Measurements from ENCODE around the gene TSPO2. TPM values are rescaled to one million over a fixed set of nuclear protein-coding genes. Genes with fewer than 3 reads are reported as not detected.

Gene TSPO2
- total RNA-seq, 1 donor from 2014 or later, result not detected

DNA sequence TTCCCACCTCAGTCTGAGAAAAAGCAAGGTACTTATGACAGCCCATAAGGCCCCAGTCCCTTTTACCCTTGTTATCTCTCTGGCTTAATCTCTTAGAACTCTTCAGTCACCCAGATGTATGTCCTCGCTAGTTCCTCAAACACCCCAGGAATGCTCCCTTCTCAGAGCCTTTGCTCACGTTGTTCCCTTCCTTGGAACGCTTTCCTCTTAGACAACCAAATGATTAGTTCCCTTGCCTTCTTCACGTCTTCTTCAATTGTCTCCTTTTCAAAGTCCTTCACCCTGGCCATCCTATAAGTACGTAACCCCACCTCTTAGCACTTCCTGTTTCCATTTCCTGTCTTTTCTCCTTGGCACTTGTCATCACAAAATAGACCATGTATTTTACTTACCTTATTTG is 9.6 kb downstream of the TSPO2 start:
- TF ChIP-seq, protein P1, sequence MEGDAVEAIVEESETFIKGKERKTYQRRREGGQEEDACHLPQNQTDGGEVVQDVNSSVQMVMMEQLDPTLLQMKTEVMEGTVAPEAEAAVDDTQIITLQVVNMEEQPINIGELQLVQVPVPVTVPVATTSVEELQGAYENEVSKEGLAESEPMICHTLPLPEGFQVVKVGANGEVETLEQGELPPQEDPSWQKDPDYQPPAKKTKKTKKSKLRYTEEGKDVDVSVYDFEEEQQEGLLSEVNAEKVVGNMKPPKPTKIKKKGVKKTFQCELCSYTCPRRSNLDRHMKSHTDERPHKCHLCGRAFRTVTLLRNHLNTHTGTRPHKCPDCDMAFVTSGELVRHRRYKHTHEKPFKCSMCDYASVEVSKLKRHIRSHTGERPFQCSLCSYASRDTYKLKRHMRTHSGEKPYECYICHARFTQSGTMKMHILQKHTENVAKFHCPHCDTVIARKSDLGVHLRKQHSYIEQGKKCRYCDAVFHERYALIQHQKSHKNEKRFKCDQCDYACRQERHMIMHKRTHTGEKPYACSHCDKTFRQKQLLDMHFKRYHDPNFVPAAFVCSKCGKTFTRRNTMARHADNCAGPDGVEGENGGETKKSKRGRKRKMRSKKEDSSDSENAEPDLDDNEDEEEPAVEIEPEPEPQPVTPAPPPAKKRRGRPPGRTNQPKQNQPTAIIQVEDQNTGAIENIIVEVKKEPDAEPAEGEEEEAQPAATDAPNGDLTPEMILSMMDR (IDR thresholded peaks at IDR 0.05; ENCODE audit: insufficient read depth, low read depth, low read length), result no peak
- no peak for TF ChIP-seq EZH2 (IDR thresholded peaks at IDR 0.05; ENCODE audit: insufficient read depth, low read length)
- no peaks in the 10 kb centered on the region for H3K4me1 ChIP-seq (ENCODE audit: insufficient read depth, low read length)
- H3K4me2 ChIP-seq (ENCODE audit: low read length), result no peak overlapping the region
- Mint-ChIP-seq H3K4me1 (ENCODE audit: low read depth, unreplicated experiment) (peaks cover 17% of the 10 kb centered on the region), H3K4me3 (ENCODE audit: unreplicated experiment) (no peak overlapping the region), H3K36me3 (ENCODE audit: low read depth, unreplicated experiment) (no peaks in the 10 kb centered on the region), H3K27me3 (ENCODE audit: low read depth, unreplicated experiment) (peaks cover 7% of the 10 kb centered on the region), H3K9me3 (ENCODE audit: unreplicated experiment) (peaks cover 2% of the 10 kb centered on the region), H3K27ac (ENCODE audit: unreplicated experiment) (no peak overlapping the region)
- no peak for FAIRE-seq
- no peaks in the 10 kb centered on the region for H3K9me3 ChIP-seq (ENCODE audit: insufficient read depth, low read depth, low read length)
- DNase-seq (ENCODE audit: low read depth), result no peak
- H3K4me3 ChIP-seq (ENCODE audit: insufficient read depth, low read depth, low read length), result no peak overlapping the region
- H3K9ac ChIP-seq (ENCODE audit: low read length), result no peak overlapping the region
- H3K79me2 ChIP-seq (ENCODE audit: insufficient read depth, low read length), result no peaks in the 10 kb centered on the region
- no peaks in the 10 kb centered on the region for H3K36me3 ChIP-seq (ENCODE audit: insufficient read depth, low read length)
- H4K20me1 ChIP-seq (ENCODE audit: insufficient read depth, low read length), result no peaks in the 10 kb centered on the region
- no peak overlapping the region for H3K27ac ChIP-seq (ENCODE audit: low read depth, low read length)
- no peak overlapping the region for H2AFZ ChIP-seq (ENCODE audit: low read depth, low read length)
- H3K27me3 ChIP-seq (ENCODE audit: insufficient read depth, low read length), result no peaks in the 10 kb centered on the region

DNA sequence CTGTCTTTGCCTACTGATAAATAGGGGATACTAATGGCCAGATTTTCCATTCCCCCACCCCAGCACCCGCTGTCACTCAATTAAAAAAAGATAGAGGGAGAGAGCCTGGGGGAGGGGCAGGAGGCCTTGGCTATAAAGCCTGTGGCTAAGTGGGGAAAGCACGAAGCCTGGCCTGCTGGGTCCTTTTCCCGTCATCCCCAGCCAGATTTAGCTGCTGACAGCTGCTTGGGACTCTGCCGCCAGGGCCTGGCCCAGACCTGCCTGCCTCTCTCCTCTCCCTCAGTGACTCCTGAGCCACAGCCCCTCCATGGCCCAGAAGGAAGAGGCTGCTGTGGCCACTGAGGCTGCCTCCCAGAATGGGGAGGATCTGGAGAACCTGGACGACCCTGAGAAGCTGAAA is 10.8 kb downstream of the TSPO2 start, which contains the start of gene APOBEC2:
Gene APOBEC2 (plus strand): TSS at position 162 of the 400 bp plus-strand sequence. CDS start 146 bp downstream, at position 308.
- Histone ChIP-seq H3K36me3 (ENCODE audit: insufficient read depth, low read length) (no peaks in the 10 kb centered on the region), H3K27ac (ENCODE audit: low read depth, low read length) (no peak within 1 kb of the TSS), H4K20me1 (ENCODE audit: insufficient read depth, low read length) (no peaks in the 10 kb centered on the region), H3K4me3 (ENCODE audit: insufficient read depth, low read depth, low read length) (no peak within 1 kb of the TSS), H3K27me3 (ENCODE audit: insufficient read depth, low read length) (no peaks in the 10 kb centered on the region), H3K9me3 (ENCODE audit: insufficient read depth, low read depth, low read length) (no peaks in the 10 kb centered on the region), H3K79me2 (ENCODE audit: insufficient read depth, low read length) (no peaks in the 10 kb centered on the region), H3K9ac (ENCODE audit: low read length) (no peak within 1 kb of the TSS), H2AFZ (ENCODE audit: low read depth, low read length) (no peak within 1 kb of the TSS), H3K4me1 (ENCODE audit: insufficient read depth, low read length) (no peaks in the 10 kb centered on the region), H3K4me2 (ENCODE audit: low read length) (no peak within 1 kb of the TSS)
- Mint-ChIP-seq H3K9me3 (ENCODE audit: unreplicated experiment) (peaks cover 2% of the 10 kb centered on the region), H3K4me1 (ENCODE audit: low read depth, unreplicated experiment) (peaks cover 17% of the 10 kb centered on the region), H3K27ac (ENCODE audit: unreplicated experiment) (no peak within 1 kb of the TSS), H3K4me3 (ENCODE audit: unreplicated experiment) (no peak within 1 kb of the TSS), H3K36me3 (ENCODE audit: low read depth, unreplicated experiment) (no peaks in the 10 kb centered on the region), H3K27me3 (ENCODE audit: low read depth, unreplicated experiment) (peaks cover 3% of the 10 kb centered on the region)
- FAIRE-seq (no peak), DNase-seq (ENCODE audit: low read depth) (no peak)
- no peak for TF ChIP-seq EZH2 (IDR thresholded peaks at IDR 0.05; ENCODE audit: insufficient read depth, low read length)
- TF ChIP-seq, protein P1 (IDR thresholded peaks at IDR 0.05; ENCODE audit: insufficient read depth, low read depth, low read length), result no peak

DNA sequence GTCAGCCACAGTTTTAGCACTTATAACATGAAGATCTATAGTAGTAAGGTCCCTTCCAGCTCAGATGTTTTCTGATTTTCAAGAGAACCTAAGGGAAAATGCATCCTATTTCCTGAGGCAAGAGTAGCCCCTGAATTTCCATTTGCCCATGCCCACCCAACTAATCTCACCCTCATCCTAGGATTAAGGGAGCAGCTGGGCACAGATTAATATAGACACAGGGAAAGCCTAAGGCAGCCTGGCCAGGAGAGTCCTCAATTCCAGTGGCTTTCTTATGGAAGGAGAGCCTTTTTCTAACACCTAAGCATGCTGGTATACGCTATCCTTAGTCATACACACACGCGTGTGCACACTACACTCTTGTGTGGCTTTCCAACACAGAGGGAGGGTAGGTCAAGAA is 12.2 kb downstream of the TSPO2 start:
- Histone ChIP-seq H3K4me3 (ENCODE audit: insufficient read depth, low read depth, low read length) (no peak overlapping the region), H3K36me3 (ENCODE audit: insufficient read depth, low read length) (no peaks in the 10 kb centered on the region), H3K27me3 (ENCODE audit: insufficient read depth, low read length) (no peaks in the 10 kb centered on the region), H4K20me1 (ENCODE audit: insufficient read depth, low read length) (no peaks in the 10 kb centered on the region), H2AFZ (ENCODE audit: low read depth, low read length) (no peak overlapping the region), H3K27ac (ENCODE audit: low read depth, low read length) (no peak overlapping the region), H3K4me1 (ENCODE audit: insufficient read depth, low read length) (no peaks in the 10 kb centered on the region), H3K9ac (ENCODE audit: low read length) (no peak overlapping the region), H3K79me2 (ENCODE audit: insufficient read depth, low read length) (no peaks in the 10 kb centered on the region), H3K4me2 (ENCODE audit: low read length) (no peak overlapping the region), H3K9me3 (ENCODE audit: insufficient read depth, low read depth, low read length) (no peaks in the 10 kb centered on the region)
- FAIRE-seq (no peak), DNase-seq (ENCODE audit: low read depth) (no peak)
- Mint-ChIP-seq H3K4me1 (ENCODE audit: low read depth, unreplicated experiment) (peaks cover 19% of the 10 kb centered on the region), H3K27ac (ENCODE audit: unreplicated experiment) (no peak overlapping the region), H3K27me3 (ENCODE audit: low read depth, unreplicated experiment) (peaks cover 3% of the 10 kb centered on the region), H3K4me3 (ENCODE audit: unreplicated experiment) (no peak overlapping the region), H3K36me3 (ENCODE audit: low read depth, unreplicated experiment) (no peaks in the 10 kb centered on the region), H3K9me3 (ENCODE audit: unreplicated experiment) (peaks cover 2% of the 10 kb centered on the region)
- no peak for TF ChIP-seq EZH2 (IDR thresholded peaks at IDR 0.05; ENCODE audit: insufficient read depth, low read length)
- TF ChIP-seq, protein P1 (IDR thresholded peaks at IDR 0.05; ENCODE audit: insufficient read depth, low read depth, low read length), result no peak
